ENCODE results near the gene RBPMS2. TPM values are rescaled to one million over a fixed set of nuclear protein-coding genes. Genes with fewer than 3 reads are reported as not detected.
A peak's percentile ranks its signal among the peaks of the same experiment; 100 is the strongest.
"Not testable (repeated sequence)": the region's sequence is repeated elsewhere in the genome, so short reads cannot be mapped to it uniquely, and the experiment has no call there.

The RBPMS2 gene
- total and polyA plus RNA-seq, 5 experiments from 2014 or later: not detected

- DNase-seq (no peak), ATAC-seq (no peak)
- peaks cover 0 to 3% (median under 1%) of the 10 kb centered on the region in 4 donors for H3K4me1 Mint-ChIP-seq
- no peaks in the 10 kb centered on the region for H3K9me3 Mint-ChIP-seq
- peaks cover 0 to 13% (median 6%) of the 10 kb centered on the region in 5 donors for H3K27me3 Mint-ChIP-seq
- no peak overlapping the region for H3K27ac Mint-ChIP-seq
- POLR2A ChIA-PET: no interaction called here
- no peaks in the 10 kb centered on the region for H3K36me3 Mint-ChIP-seq
- H3K4me3 Mint-ChIP-seq: no peak overlapping the region
These were observed 27.1 kb downstream of the RBPMS2 start for GRCh38 chr15:64748251-64748650.

GRCh38 chr15:64747578-64747977 is 27.8 kb downstream of the RBPMS2 start:
- POLR2A ChIA-PET: no interaction called here
- no peak for ATAC-seq
- Mint-ChIP-seq H3K4me1 (peaks cover 0 to 2% (median 0%) of the 10 kb centered on the region in 4 donors), H3K27me3 (peaks cover 0 to 13% (median 6%) of the 10 kb centered on the region in 5 donors), H3K27ac (no peak overlapping the region), H3K36me3 (no peaks in the 10 kb centered on the region), H3K4me3 (no peak overlapping the region), H3K9me3 (no peaks in the 10 kb centered on the region)
- DNase-seq: no peak

GRCh38 chr15:64746921-64747320 is 28.5 kb downstream of the RBPMS2 start:
- no peak for DNase-seq
- peak overlapping the region in 1 of 10 donors; percentile 59 for H3K27ac Mint-ChIP-seq
- peaks cover 0 to 13% (median 6%) of the 10 kb centered on the region in 5 donors for H3K27me3 Mint-ChIP-seq
- no peak overlapping the region for H3K4me3 Mint-ChIP-seq
- ATAC-seq: no peak
- POLR2A ChIA-PET: no interaction called here
- peaks cover 0 to 2% (median 0%) of the 10 kb centered on the region in 4 donors for H3K4me1 Mint-ChIP-seq
- no peaks in the 10 kb centered on the region for H3K36me3 Mint-ChIP-seq
- no peaks in the 10 kb centered on the region for H3K9me3 Mint-ChIP-seq

GRCh38 chr15:64746356-64746755 is 29.0 kb downstream of the RBPMS2 start:
- H3K4me3 Mint-ChIP-seq: no peak overlapping the region
- peaks cover 0 to 2% (median 0%) of the 10 kb centered on the region in 4 donors for H3K4me1 Mint-ChIP-seq
- no peaks in the 10 kb centered on the region for H3K9me3 Mint-ChIP-seq
- POLR2A ChIA-PET: no interaction called here
- peaks cover 0 to 13% (median 7%) of the 10 kb centered on the region in 5 donors for H3K27me3 Mint-ChIP-seq
- H3K27ac Mint-ChIP-seq: no peak overlapping the region
- H3K36me3 Mint-ChIP-seq: no peaks in the 10 kb centered on the region
- no peak for DNase-seq
- ATAC-seq: no peak

GRCh38 chr15:64743691-64744090 is 31.7 kb downstream of the RBPMS2 start:
- Mint-ChIP-seq H3K36me3 (no peaks in the 10 kb centered on the region), H3K27me3 (peaks cover 0 to 13% (median 7%) of the 10 kb centered on the region in 5 donors), H3K9me3 (no peaks in the 10 kb centered on the region), H3K4me1 (peaks cover 0 to 2% (median 0%) of the 10 kb centered on the region in 4 donors), H3K27ac (no peak overlapping the region), H3K4me3 (no peak overlapping the region)
- no peak for ATAC-seq
- POLR2A ChIA-PET: no interaction called here
- no peak for DNase-seq

- no peak for ATAC-seq
- POLR2A ChIA-PET: no interaction called here
- no peaks in the 10 kb centered on the region for H3K36me3 Mint-ChIP-seq
- H3K9me3 Mint-ChIP-seq: no peaks in the 10 kb centered on the region
- H3K27me3 Mint-ChIP-seq: peaks cover 0 to 10% (median 7%) of the 10 kb centered on the region in 5 donors
- peaks cover 0 to 2% (median 0%) of the 10 kb centered on the region in 4 donors for H3K4me1 Mint-ChIP-seq
- DNase-seq: no peak
- H3K4me3 Mint-ChIP-seq: no peak overlapping the region
- H3K27ac Mint-ChIP-seq: no peak overlapping the region
These were observed 32.5 kb downstream of the RBPMS2 start for GRCh38 chr15:64742921-64743320.

GRCh38 chr15:64742385-64742784 is 33.0 kb downstream of the RBPMS2 start:
- Mint-ChIP-seq H3K27me3 (peaks cover 0 to 8% (median 4%) of the 10 kb centered on the region in 5 donors), H3K4me3 (no peak overlapping the region), H3K4me1 (peaks cover 0 to 2% (median 0%) of the 10 kb centered on the region in 4 donors), H3K27ac (peak overlapping the region in 2 of 10 donors; percentile 41 to 70), H3K36me3 (no peaks in the 10 kb centered on the region), H3K9me3 (no peaks in the 10 kb centered on the region)
- no peak for ATAC-seq
- POLR2A ChIA-PET: no interaction called here
- no peak for DNase-seq

- H3K36me3 Mint-ChIP-seq, ATAC-seq, H3K27me3 Mint-ChIP-seq, H3K4me3 Mint-ChIP-seq, H3K9me3 Mint-ChIP-seq, DNase-seq, POLR2A ChIA-PET, H3K4me1 Mint-ChIP-seq: not testable (repeated sequence)
- peak overlapping the region in 1 of 10 donors; percentile 70 for H3K27ac Mint-ChIP-seq
These were observed 33.7 kb downstream of the RBPMS2 start for GRCh38 chr15:64741708-64742107.

GRCh38 chr15:64740311-64741170 is 34.8 kb downstream of the RBPMS2 start:
- Mint-ChIP-seq H3K4me3 (no peak overlapping the region), H3K36me3 (no peaks in the 10 kb centered on the region), H3K4me1 (no peaks in the 10 kb centered on the region), H3K27me3 (peaks cover 0 to 2% (median 0%) of the 10 kb centered on the region in 5 donors), H3K27ac (no peak overlapping the region), H3K9me3 (no peaks in the 10 kb centered on the region)
- no peak for ATAC-seq
- no peak for DNase-seq
- POLR2A ChIA-PET: no interaction called here

- no peaks in the 10 kb centered on the region for H3K9me3 Mint-ChIP-seq
- no peaks in the 10 kb centered on the region for H3K4me1 Mint-ChIP-seq
- ATAC-seq (no peak), DNase-seq (no peak)
- H3K36me3 Mint-ChIP-seq: no peaks in the 10 kb centered on the region
- peaks cover 0 to 2% (median 0%) of the 10 kb centered on the region in 5 donors for H3K27me3 Mint-ChIP-seq
- no peak overlapping the region for H3K27ac Mint-ChIP-seq
- POLR2A ChIA-PET: no interaction called here
- H3K4me3 Mint-ChIP-seq: no peak overlapping the region
These were observed 35.7 kb downstream of the RBPMS2 start for GRCh38 chr15:64739577-64740143.

- no peaks in the 10 kb centered on the region for H3K36me3 Mint-ChIP-seq
- peaks cover 0 to 2% (median 0%) of the 10 kb centered on the region in 5 donors for H3K27me3 Mint-ChIP-seq
- H3K27ac Mint-ChIP-seq: no peak overlapping the region
- H3K9me3 Mint-ChIP-seq: no peaks in the 10 kb centered on the region
- POLR2A ChIA-PET: no interaction called here
- no peaks in the 10 kb centered on the region for H3K4me1 Mint-ChIP-seq
- ATAC-seq: no peak
- DNase-seq: no peak
- H3K4me3 Mint-ChIP-seq: no peak overlapping the region
These were observed 36.2 kb downstream of the RBPMS2 start for GRCh38 chr15:64739156-64739555.

- POLR2A ChIA-PET: no interaction called here
- H3K9me3 Mint-ChIP-seq: no peaks in the 10 kb centered on the region
- peaks cover 0 to 2% (median 0%) of the 10 kb centered on the region in 5 donors for H3K27me3 Mint-ChIP-seq
- H3K4me1 Mint-ChIP-seq: no peaks in the 10 kb centered on the region
- no peak for DNase-seq
- no peak overlapping the region for H3K27ac Mint-ChIP-seq
- no peaks in the 10 kb centered on the region for H3K36me3 Mint-ChIP-seq
- ATAC-seq: no peak
- H3K4me3 Mint-ChIP-seq: no peak overlapping the region
These were observed 36.9 kb downstream of the RBPMS2 start for GRCh38 chr15:64738226-64739095.

Measured in naive thymus-derived CD8-positive, alpha-beta T cell (primary cell).